Suprapubic skin (tissue), 4 donors: ENCODE results near the gene PELO. TPM values are rescaled to one million over a fixed set of nuclear protein-coding genes. Genes with fewer than 3 reads are reported as not detected.

Experiments
- DNase-seq, 2 donors: peaks; one replicate each; pipeline ENCODE4 v3.0.0-alpha.2; 2019; ENCODE audit warnings: low spot score in 2 of 2
- H3K27ac ChIP-seq: fragments of 200-600 bp; sonication (generic); one replicate; pipeline ENCODE4 v1.5.1; 2019
- H3K27me3 ChIP-seq: fragments of 200-600 bp; sonication (generic); one replicate; pipeline ENCODE4 v1.5.1; 2019
- H3K36me3 ChIP-seq: fragments of 200-600 bp; sonication (generic); one replicate; pipeline ENCODE4 v1.5.1; 2019
- H3K4me1 ChIP-seq: fragments of 200-600 bp; sonication (generic); one replicate; pipeline ENCODE4 v1.5.1; 2019
- H3K4me3 ChIP-seq: fragments of 200-600 bp; sonication (generic); one replicate; pipeline ENCODE4 v1.5.1; 2019; ENCODE audit warnings: mild to moderate bottlenecking
- H3K9me3 ChIP-seq: fragments of 200-600 bp; sonication (generic); one replicate; pipeline ENCODE4 v1.5.1; 2019
- CTCF ChIP-seq, 2 donors: fragments of 200-600 bp in 1 of 2; fragments of 450-650 bp in 1 of 2; sonication (generic) in 1 of 2; IDR thresholded peaks; one replicate each; pipeline ENCODE4 v1.5.1; 2016 to 2019; ENCODE audit warnings: antibody characterized with exemption in 2 of 2, mild to moderate bottlenecking in 1 of 2, moderate library complexity in 1 of 2
- EP300 ChIP-seq: sonication (generic); formaldehyde crosslinking; IDR thresholded peaks from one replicate; pipeline ENCODE4 v1.6.1; 2017; ENCODE audit warnings: antibody characterized with exemption
- POLR2A ChIP-seq, 2 donors: fragments of 450-650 bp; IDR thresholded peaks; one replicate each; pipeline ENCODE4 v1.6.1; 2017; ENCODE audit warnings: antibody characterized with exemption in 2 of 2, mild to moderate bottlenecking in 2 of 2, moderate library complexity in 2 of 2
- POLR2AphosphoS5 ChIP-seq, 3 donors: sonication (generic); formaldehyde crosslinking; IDR thresholded peaks; one replicate each; pipeline ENCODE4 v1.6.1; 2017; ENCODE audit warnings: antibody characterized with exemption in 3 of 3
- WGBS: methylation state at CpG from one replicate; pipeline ENCODE4 v1.1.5; 2018; 5-methylcytosine and 5-hydroxymethylcytosine counted together
- total RNA-seq, 4 donors: library from RNA; depleted of rRNA; stranded (reverse); fragments of >200 nt; gene quantifications; one replicate each; pipeline ENCODE4 v1.1.0, GENCODE V29; 2016

The PELO gene
- total RNA-seq, 4 donors from 2014 or later, result 9.8 to 17.5 (median 11.2) TPM

DNA sequence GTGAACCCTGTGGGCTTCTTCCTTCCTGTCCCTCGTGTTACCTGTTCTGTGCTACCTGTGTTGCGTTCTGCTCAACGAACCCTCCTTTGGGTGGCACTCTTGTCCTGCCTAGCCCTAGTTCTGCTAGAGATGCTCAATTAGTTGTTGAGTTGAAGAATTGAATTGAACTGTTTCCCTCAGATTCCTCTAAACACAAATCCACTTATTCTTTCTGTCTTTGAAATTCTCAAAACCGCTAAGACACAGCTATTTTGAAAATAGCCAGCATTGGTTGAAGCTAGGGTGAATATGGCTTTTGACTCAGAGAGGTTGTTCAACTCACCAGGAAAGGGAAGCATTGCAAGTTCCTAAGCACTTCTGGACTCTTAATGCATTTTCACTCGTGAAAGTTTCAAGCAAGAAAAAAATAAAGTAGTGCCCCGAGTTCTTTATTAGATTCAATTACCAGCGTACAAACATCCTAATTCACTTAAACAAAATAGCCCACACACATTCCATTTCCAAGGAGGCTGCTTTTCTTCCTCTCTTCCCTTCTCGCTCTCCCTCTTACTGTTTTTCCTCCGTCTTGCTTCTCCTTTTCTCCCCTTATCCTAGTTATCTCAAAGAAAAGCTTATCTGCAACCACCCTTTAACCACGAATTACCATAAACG is 642 bp upstream of the PELO start:
- Histone ChIP-seq H3K4me3 (peak overlapping the region; percentile 60), H3K27me3 (no peaks in the 10 kb centered on the region), H3K36me3 (no peaks in the 10 kb centered on the region), H3K9me3 (no peaks in the 10 kb centered on the region), H3K27ac (peak overlapping the region; percentile 83), H3K4me1 (peaks cover 12% of the 10 kb centered on the region)
- 4% methylated on average over 11 of the region's 11 CpGs for WGBS
- no peak for TF ChIP-seq EP300
- peak in 1 of 2 donors; percentile 23 for TF ChIP-seq CTCF (IDR thresholded peaks at IDR 0.05)
- DNase-seq, result no peak

- Histone ChIP-seq H3K4me1 (peaks cover 12% of the 10 kb centered on the region), H3K27ac (peak overlapping the region; percentile 83), H3K9me3 (no peaks in the 10 kb centered on the region), H3K27me3 (no peaks in the 10 kb centered on the region), H3K36me3 (no peaks in the 10 kb centered on the region), H3K4me3 (peak overlapping the region; percentile 60)
- no peak for DNase-seq
- TF ChIP-seq CTCF (IDR thresholded peaks at IDR 0.05) (no peak), EP300 (no peak), POLR2AphosphoS5 (IDR thresholded peaks at IDR 0.05) (no peak), POLR2A (IDR thresholded peaks at IDR 0.05) (no peak)
- 14% methylated on average over 5 of the region's 7 CpGs for WGBS
Measured at GRCh38 chr5:52788505-52788821, 747 bp downstream of the PELO start.

GRCh38 chr5:52789378-52789777 is 1.7 kb downstream of the PELO start:
- Histone ChIP-seq H3K4me1 (peaks cover 12% of the 10 kb centered on the region), H3K27ac (no peak overlapping the region), H3K9me3 (no peaks in the 10 kb centered on the region), H3K4me3 (peak overlapping the region; percentile 60), H3K27me3 (no peaks in the 10 kb centered on the region), H3K36me3 (no peaks in the 10 kb centered on the region)
- 61% methylated on average over 1 of the region's 1 CpG for WGBS
- TF ChIP-seq POLR2AphosphoS5 (IDR thresholded peaks at IDR 0.05) (no peak), EP300 (no peak), CTCF (IDR thresholded peaks at IDR 0.05) (no peak), POLR2A (IDR thresholded peaks at IDR 0.05) (no peak)
- DNase-seq, result no peak

DNA sequence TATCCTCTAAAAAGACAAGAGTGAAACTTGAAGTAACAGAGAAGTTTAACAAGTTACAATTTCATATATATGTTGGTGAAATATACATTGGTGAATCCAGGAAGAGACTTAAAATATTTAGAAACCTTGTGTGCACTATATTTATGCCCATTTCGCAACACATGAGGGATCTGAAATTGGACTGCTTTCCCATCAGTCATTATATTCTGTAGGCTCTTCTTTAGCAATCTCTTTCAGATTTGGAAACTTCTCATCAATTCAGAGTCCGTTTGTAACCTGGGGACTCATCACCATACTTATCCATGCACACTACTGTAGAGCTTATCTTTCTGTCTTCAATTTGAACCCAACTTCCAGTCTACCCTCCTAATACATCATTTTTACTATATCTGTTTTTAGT is 2.1 kb downstream of the PELO start:
- H3K4me1 ChIP-seq, result peaks cover 12% of the 10 kb centered on the region
- H3K27ac ChIP-seq, result no peak overlapping the region
- H3K9me3 ChIP-seq, result no peaks in the 10 kb centered on the region
- TF ChIP-seq CTCF (IDR thresholded peaks at IDR 0.05) (no peak), POLR2AphosphoS5 (IDR thresholded peaks at IDR 0.05) (no peak), POLR2A (IDR thresholded peaks at IDR 0.05) (no peak), EP300 (no peak)
- 83% methylated on average over 2 of the region's 2 CpGs for WGBS
- H3K4me3 ChIP-seq, result peak overlapping the region; percentile 60
- DNase-seq, result no peak
- H3K27me3 ChIP-seq, result no peaks in the 10 kb centered on the region
- H3K36me3 ChIP-seq, result no peaks in the 10 kb centered on the region

DNA sequence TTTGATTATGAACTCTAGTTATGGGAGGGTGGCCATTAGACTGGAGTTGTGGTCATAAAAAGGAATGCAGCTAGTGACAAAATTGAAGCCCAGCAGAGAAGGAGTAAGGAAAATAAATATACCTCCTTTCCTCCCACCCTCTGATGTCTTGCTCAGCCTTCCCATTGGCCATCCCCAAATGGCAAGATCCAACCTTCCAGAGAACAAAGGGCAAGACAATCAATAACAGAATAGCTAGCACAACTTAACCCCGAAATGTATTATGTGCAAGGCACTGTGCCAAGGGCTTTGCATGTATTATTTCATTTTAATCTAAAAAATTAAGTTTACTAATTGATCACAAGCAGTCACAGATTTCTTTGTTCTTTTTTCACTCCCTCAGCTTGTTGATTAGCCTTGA is 3.6 kb downstream of the PELO start:
- TF ChIP-seq POLR2A (IDR thresholded peaks at IDR 0.05) (no peak), POLR2AphosphoS5 (IDR thresholded peaks at IDR 0.05) (no peak), CTCF (IDR thresholded peaks at IDR 0.05) (no peak), EP300 (no peak)

More for the DNA sequence above, 3.6 kb downstream of the PELO start:
- Histone ChIP-seq H3K4me3 (no peak overlapping the region), H3K27ac (no peak overlapping the region), H3K36me3 (no peaks in the 10 kb centered on the region), H3K27me3 (no peaks in the 10 kb centered on the region), H3K4me1 (peaks cover 12% of the 10 kb centered on the region), H3K9me3 (no peaks in the 10 kb centered on the region)
- DNase-seq, result no peak
- 87% methylated on average over 1 of the region's 1 CpG for WGBS
